K562 treated with DMSO at 1 percent for 12 hours (cell line): ENCODE measurements around the gene ATP7A. TPM values are rescaled to one million over a fixed set of nuclear protein-coding genes. Genes with fewer than 3 reads are reported as not detected.

ENCODE experiments used
- total RNA-seq: library from RNA; unstranded; fragments of 300-600 nt; gene quantifications from 2 replicates; pipeline ENCODE4 v1.2.3, GENCODE V29; 2022; ENCODE audit not compliant: insufficient read depth

The ATP7A gene
- total RNA-seq: 0.99 and 6.2 TPM in 2 replicates

DNA sequence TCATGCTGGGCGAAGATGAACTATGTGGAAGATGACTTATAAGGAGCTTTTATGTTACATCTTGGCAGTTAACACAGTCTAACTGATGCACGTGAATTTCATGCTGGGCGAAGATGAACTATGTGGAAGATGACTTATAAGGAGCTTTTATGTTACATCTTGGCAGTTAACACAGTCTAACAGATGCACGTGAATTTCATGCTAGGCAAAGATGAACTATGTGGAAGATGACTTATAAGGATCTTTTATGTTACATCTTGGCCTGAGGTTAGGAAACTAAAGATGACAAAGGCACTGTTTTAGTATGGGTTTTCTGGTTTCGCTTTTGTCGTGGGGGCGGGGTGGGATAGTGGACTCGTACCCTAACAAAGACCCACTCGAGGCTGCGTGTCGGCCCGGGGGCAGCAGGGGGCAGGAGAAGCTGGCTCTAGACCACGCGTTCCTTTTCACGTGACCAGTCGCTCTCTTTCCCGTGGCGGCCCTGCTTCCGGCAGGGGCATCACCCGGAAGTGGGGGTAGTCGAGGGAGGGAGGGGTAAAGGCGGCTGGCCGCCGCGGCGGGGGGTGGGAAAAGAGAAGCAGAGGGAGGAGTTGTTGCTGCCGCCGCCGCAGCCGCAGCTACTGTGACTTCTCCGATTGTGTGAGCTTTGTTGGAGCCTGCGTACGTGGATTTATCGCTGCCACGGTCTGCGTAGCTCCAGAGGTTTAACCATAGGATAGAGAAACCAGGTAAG lies at the start of gene ATP7A:
TSS of gene ATP7A (plus strand) at position 586 of the 733 bp plus-strand sequence. CDS start 60,949 bp downstream, outside the sequence.

DNA sequence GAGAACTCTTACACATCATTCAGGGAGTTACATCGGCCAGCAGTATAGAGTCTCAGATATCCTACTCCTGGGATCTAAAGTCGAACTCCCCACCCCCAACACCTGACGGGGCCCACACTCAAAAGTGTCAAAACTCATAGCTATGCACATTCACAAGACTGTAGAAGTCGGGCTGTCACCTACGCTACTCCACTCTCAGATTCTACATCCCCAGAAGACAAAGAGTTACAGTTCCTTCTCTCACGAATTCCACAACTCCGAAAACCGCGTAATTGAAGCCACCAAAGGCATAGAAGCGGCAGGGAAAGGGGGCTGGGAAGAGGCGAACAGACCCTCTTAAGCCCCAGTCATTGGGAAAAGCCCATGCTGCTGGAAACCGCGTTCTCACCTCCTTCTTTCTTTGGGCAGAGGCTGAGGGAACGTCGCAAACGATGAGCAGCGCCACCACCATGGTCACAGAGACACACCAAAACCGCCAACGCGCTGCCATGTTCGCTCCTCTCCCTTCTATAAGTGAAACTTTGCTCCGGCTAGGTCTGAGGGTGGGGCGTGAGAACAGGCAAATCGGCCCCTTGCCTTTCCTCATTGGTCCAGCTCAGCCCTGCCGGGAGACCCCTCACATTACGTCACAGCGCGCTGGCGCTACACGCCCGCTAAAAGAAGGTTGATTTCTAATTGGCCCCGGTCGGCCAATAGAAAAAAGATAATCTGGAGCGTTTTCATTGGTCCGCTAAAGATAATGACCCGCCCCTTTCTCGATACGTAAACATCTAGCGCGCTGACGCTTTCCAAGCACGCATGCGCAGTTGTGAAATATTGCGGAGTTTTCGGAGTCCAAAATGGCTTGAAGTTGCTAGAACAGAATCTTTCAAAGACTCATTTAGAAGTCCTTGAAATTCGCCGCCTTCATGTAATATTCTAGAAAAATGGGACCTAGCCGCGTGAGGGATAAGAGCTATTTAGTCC lies 15.3 kb upstream of the ATP7A start, which contains the start of gene MAGT1:
TSS of gene MAGT1 (minus strand) at position 515 of the 966 bp plus-strand sequence. CDS start at position 490, 25 bp downstream.

DNA sequence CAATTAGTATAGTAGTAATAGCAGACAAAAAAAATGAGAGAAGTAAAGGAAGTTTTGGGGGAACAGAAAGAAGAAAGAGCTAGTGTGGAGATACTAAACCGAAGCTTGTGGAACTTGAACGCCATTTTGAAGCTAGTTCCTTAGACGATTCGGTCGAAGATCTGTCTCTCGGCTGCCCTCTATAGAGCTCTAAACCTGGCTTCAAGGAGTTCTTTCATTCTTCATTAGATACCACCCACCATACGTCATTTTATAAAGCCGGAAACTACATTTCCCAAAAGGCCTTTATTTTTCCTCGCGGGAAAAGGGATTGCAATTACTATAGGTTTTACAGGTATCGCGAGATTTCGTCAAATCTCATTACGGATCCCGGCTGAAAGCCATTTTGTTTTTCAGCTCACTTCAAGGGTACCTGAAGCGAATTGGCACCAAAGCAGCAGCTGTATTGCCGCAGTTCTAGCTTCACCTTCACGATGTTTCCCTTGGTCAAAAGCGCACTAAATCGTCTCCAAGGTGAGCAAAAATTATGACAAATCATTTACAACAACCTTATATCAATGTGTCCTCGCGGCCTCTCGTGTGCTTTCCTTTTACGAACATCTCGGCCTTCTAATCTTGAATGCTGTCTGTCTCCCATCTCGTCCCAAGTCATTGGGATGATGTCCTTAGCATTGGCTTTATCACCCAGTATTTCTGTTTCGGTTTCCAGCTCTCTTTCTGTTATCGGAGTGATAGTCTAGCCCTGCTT lies 11.2 kb upstream of the ATP7A start, which contains the start of gene COX7B:
TSS of gene COX7B (plus strand) at position 388 of the 748 bp plus-strand sequence. CDS start at position 474, 86 bp downstream.

DNA sequence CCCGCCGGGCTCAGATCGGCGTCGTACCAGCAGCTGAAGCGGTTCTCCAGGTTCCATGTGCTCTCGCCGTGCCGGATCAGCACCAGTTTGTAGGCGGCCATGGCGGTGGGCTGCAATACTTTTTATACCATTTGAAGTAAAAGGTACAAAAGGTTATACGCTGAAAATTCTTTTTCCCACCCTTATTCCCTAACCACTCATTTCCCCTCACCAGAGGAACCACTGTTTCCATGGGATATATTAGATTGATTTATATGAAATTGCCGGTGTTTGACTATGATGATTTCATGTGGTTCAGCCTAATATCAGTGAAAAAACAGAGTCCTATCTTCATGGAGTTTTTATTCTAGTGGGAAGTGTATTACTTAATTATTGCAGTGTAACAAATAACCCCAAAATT lies 59.0 kb downstream of the ATP7A start, which contains the start of gene PGAM4:
TSS of gene PGAM4 (minus strand) at position 101 of the 400 bp plus-strand sequence. CDS start at position 101, 0 bp downstream.

Other genes with a start within 250 kb of the ATP7A start
- gene ATRX, start 124.5 kb upstream of the ATP7A start, total RNA-seq: 4.1 and 14.7 TPM in 2 replicates
- gene MAGT1, start 15.3 kb upstream of the ATP7A start, total RNA-seq: 11.7 and 27.6 TPM in 2 replicates
- 461 and 627 TPM in 2 replicates for gene COX7B, start 11.2 kb upstream of the ATP7A start, total RNA-seq
- gene PGAM4, start 58.9 kb downstream of the ATP7A start, total RNA-seq: not detected in 2 replicates
- 128 and 136 TPM in 2 replicates for gene PGK1, start 193.6 kb downstream of the ATP7A start, total RNA-seq
- 4.5 and 15.1 TPM in 2 replicates for gene TAF9B, start 229.0 kb downstream of the ATP7A start, total RNA-seq